ENCODE measurements around the gene PITX1. TPM values are rescaled to one million over a fixed set of nuclear protein-coding genes. Genes with fewer than 3 reads are reported as not detected.
"Not testable (repeated sequence)": the region's sequence is repeated elsewhere in the genome, so short reads cannot be mapped to it uniquely, and the experiment has no call there.

PITX1 gene
- not detected for polyA plus RNA-seq (ENCODE audit: insufficient read length)
- long read RNA-seq, donor 1 = 0 reads
- long read RNA-seq, donor 2 = 0 reads
- long read RNA-seq, donor 3 = 0 reads
- long read RNA-seq, donor 4 = 0 reads
- long read RNA-seq, donor 5 = 0 reads
- long read RNA-seq, donor 6 = 0 reads
- long read RNA-seq, donor 7 = 0 reads
- long read RNA-seq, donor 8 = 0 reads

DNA sequence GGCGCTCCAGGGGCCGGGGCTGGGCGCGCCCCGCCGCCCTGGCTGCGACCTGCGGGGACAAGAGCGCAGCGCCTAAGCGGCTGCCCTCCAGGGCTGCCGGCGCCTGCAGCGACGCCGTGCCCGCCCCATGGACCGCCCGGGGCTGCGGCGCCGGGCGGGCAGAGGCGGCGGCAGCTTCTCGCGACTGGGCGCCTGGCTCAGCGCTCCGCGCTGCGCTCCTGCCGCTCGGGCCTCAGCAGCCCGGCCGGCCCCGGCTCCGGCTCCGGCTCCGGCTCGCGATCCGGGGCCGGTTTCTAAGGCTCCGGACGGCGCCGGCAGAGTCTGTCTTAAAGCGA is at the start of gene PITX1:
Gene PITX1 (minus strand): TSS at position 328 of the 335 bp plus-strand sequence. CDS start 347 bp downstream, outside the sequence.
- DNase-seq = no peak

DNA sequence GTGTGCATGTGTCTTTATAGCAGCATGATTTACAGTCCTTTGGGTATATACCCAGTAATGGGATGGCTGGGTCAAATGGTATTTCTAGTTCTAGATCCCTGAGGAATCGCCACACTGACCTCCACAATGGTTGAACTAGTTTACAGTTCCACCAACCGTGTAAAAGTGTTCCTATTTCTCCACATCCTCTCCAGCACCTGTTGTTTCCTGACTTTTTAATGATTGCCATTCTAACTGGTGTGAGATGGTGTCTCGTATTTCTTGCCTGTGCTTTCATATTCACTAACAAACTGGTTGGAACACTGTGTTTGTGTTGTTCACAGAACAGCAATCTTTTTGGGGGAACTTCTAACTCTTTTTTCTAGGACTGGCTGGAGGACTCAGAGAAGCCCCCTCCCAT is 49.3 kb upstream of the PITX1 start:
- not testable (repeated sequence) for DNase-seq

DNA sequence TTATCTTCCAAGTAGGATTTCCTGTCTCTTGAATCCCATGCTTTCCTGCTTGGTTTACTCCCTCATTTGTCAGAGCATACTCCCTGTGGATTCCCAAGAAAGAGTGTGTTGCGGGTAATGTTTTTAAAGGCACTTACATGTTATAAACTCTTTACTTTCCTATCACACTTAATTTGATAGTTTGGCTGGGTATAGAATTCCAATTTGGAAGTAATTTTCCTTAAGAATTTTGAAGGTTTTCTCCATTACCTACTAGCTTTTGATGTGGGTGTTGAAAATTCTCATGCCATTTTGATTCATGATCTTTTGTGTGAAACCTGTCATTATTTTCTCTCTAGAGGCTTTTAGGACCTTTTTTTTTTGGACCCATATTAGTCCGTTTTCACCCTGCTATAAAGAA is 47.2 kb upstream of the PITX1 start:
- DNase-seq = no peak

DNA sequence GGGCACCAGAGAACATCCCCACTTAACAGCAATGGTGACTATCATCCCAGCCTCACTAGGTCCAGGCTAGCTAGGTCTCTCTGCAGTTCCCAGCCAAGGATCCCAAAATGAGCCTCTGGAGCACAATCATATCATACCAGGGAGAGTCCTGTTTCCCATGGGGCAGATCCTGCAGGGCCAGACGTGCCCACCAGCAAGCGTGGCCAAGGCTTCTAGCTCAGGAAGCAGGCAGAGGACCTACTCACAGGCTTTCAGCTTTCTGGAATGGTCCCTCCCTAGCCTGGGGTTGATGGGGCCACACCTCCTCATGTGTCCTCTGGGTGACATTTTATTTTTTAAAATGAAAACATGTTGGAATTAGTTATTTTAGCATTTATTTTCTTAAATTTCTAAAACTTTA is 45.7 kb upstream of the PITX1 start:
- no peak for DNase-seq

DNA sequence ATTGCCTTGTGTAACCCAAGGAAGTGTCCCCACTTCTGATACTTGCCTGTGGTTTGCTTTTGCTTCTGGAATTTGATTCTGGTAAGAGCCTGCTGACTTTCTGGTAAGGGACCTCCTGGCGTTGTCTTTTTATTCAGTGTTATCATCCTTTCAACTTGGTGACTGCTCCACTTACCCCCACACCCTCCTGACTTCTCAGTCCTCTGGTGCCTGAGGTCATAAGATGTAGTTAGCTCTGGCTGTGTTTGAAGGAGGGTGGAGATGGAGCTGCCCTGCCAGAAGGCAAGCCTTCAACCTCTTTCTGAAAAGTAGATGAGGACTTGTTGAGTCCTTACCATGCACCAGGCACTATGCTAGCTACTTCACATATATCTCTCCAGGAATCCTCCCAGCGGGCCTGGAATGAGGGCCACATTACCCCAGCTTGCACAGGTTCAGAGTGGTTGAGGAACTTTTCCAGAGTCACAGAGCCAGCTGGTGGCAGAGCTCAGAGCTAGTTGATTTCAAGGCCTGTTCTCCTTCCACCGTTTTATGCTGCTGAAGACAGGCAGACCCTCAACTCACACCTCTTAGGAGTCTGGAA is 45.2 kb upstream of the PITX1 start:
- no peak for DNase-seq

DNA sequence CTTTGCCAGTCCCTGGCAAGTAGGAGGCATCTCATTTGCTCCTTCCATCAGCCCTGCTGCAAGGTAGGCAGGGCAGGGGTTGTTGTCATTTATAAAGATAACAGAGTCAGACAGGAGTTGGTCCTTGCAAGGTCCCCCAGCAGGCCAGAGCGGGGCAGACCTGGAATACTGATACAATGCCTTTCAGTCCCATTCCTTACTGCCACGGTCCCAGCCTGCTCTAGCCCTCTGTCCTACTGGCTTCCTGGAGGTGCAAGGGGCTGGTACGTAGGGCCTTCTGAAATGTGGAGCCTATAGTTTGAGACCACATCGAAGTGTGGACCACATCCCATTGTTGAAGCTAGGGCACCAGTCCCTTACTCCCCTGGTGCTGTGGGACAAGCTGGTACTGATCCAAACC is 42.8 kb upstream of the PITX1 start:
- DNase-seq = no peak

DNA sequence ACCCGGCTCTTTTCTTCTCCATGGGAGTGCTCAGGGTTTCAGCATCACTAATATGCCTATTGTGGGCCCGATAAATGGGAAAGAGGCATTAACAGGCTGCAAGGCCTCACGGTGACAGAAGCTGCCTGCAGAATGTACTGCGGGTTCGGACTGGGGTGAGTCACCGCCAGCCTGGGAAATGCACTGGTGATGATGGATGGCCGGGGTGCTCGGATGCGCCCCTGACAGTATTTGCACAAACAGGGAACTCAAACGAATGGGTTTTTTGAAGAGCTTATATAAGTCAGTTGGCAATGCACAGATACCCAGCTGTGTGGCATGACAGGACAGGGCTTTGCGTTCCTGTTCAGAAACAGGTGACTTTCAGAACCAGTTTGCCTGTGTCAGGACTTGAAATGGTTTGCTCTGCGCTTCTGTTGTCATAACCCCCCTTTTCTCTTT is 42.0 kb upstream of the PITX1 start:
- DNase-seq = no peak

DNA sequence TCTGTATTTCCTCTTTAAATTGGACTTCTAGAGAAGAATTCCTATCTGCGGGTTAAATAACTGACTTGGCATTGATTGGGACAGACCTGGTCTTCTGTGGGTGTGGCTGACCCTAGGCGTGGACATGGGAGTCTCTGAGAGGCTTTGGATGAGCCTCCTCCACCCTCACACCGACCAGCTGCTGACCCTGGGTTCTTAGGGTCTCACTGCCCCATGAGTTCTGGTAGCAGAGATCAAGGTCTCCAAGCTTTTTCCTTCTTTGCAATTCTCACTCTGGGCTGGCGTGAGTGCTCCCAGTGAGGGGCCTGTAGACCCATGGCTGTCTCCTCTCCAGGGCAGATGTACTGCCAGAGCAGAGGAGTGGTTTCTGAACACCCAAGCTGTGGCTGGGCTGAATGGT is 41.6 kb upstream of the PITX1 start:
- DNase-seq = no peak

DNA sequence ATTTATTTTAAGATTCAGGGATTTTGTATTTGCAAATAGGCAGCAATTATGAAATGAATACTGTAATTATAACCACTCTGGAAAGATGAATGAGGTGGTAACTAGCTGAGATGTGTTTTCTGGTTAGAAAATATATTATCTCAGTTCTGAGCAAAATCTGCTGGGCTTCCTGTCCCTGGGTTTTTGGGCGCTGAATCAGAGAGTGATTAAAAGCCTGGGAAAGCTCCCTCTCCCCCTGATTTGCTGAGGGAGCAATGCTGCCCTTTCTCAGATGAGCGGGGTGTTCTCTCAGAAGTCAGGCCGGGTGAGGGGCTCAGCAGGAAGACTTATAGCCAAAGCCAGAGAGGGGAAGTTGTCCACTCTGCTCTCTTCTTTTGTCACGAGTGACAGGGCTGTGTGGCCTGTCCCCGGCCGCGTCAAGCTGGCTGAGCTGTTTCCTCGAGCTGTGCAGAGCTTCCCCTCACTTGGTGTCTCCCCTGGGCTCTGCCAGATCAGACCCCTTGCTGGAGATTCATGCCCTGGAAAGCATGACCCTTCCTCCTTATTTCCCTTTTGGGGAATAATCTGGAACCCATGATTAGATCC is 39.8 kb upstream of the PITX1 start:
- no peak for DNase-seq

DNA sequence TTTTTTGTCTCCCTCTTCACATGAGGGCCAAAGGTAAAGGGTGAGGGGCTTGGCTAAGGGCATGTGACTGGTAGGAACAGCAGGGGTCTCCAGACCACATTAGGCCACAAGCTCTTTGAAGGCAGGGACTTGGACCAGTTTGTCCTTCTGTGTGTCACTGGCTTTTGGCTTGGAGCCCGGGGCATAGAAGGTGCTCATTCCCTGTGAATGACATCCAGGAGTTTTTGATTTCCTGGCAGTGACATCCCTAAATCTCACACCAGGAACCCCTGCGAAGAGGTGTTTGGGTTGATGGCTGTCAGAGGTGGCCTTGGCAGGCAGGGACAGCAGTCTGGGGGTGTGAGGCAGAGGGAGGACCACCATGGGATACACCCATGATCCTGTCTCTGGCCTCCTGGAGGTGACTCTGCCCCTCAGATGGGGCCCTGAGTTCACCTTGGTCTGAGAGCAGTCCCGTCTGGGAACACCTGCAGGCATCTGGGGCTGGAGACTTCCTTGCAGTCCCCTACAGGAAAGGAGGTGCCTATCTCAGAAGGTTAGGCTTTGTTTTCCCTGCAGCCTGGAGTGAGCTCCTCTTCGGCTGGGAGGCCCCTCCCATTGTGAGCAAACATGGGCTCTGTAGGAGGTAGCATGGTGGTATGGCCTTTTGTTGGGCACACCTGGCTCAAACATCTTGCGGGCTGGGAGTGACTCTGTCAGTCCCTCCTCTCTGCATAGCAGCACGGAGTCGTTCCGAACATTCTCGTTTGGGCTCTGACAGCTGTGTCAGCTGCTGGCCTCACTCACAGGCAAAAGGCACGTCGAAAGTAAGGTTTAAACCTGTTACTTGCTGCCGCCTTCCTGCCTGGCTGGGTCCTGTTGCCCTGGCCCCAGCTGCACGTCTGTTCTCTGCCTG is 38.6 kb upstream of the PITX1 start:
- no peak for DNase-seq

DNA sequence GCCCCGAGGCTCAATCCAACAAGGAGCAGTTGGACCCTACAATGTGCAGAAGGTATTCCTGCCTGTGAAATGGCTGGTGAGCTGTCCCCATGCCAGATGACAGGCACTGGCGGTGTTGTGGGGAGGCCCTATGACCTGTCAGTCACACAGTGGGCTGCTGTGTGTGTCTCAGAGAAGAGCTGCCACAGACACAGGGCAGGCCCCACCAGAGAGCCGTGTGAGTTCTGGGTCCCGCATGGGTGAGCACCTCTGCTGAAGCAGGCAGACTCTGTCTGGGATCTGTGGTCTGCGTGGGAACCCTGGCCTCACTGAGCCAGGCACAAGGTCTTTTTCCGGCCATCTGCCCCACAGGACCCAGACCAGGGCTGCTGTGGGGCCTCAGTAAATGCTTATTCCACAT is 37.3 kb upstream of the PITX1 start:
- no peak for DNase-seq

DNA sequence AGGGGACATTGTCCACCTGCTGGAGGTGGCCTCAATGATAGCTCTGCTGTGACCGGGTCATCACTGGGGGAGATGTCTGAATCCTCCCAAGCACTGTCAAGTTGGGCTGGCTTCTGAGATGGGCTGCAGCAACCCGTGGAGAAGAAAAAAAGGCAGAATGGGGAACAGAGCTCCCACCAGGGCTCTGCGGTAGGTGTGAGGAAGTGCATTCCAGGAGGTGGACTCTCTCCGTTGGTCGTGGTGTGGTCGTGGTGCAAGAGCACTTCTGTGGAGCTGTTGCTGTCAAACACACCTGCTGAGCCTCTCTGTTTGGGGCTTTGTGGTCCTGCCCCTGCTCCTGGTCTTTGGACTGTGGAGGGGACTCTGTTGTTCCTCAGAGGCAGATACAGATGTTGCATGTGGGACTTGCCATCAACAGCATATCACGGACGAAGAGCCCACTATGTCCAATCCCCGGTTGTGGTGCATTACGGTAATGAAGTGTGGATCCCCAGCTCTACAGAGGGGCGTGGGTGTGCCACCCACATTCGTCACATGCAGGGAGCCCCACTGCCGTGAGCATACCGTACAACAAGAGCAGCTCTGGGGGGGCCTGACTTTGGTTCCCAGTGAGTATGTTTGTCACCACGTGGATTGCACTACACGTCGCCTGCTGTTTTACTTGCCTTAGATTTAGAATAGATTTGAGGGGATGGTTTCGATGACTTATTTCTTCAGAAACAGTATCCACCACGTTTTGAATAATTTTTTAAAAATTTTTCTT is 36.0 kb upstream of the PITX1 start:
- DNase-seq = no peak

DNA sequence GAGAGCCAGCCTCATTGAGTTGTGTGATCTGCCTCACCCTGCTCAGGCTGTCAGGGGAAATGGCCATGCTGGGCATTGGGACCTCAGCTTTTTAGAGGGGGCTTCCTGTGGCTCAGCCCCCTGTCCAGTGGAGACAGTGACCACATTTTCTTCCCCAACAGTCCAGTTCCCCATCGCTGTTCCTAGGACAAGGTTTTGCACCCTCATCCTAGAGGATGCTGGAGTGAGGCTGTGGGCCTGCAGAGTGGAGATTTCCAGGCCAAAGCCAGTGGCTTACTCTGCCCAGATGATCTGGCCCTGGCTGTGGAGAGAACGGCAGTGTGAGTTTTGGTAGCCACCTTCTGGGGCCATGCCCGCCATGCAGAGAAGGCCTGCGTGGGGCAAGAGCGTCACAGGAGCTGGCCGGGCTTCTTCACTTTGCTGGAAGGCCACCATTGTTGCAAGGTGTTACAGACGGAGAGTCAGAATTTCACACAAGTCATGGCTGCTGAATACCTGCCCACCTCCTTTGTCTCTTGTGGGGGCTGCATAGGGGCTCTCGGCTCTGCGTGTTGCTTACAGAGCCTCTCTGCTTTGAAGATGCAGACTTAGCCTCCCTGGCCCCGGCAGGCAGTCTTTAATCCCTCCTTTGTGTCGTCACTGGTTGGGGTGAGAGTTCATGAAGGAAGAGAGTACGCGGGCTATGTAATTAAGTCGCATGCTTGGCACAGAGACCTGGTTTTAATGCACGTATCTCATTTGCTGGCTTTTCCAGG is 35.2 kb upstream of the PITX1 start:
- no peak for DNase-seq

DNA sequence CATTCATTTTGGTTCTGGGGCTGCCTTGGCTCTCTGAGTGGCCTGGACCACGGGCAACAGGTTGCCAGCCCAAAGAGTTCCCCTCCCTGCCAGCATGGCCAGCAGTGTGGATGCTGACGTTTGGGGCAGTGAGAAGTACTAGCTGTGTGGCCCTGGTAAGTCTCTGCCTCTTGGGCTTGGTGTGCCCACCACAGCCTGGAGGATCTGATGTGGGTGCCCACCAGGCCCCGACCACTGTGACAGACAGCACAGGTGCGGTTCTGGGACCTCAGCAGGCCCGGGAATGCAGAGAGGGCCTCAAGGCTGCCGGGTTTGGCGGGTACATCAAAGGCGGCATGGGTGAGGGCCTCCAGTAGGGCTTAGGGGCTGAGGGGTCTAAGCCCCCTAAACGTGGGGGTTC is 33.6 kb upstream of the PITX1 start:
- no peak for DNase-seq

DNA sequence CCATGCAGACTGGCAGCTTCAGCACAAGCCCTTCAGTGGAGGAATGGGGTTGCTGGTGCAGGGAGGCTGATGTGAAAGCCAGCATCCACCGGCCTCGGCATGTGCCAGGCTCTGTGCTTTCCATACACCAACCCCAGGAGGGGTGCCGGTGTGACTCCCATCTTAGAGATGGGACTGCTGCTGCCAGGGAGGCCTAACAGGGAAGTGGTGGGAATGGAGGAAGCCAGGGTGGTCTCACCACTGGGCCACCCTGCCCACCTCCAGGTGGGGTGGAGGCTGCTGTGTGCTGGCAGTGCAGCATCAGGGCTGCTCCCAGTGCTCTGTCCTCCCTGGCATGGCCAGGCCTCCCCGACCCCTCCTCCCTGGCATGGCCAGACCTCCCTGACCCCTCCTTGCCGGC is 32.8 kb upstream of the PITX1 start:
- no peak for DNase-seq

DNA sequence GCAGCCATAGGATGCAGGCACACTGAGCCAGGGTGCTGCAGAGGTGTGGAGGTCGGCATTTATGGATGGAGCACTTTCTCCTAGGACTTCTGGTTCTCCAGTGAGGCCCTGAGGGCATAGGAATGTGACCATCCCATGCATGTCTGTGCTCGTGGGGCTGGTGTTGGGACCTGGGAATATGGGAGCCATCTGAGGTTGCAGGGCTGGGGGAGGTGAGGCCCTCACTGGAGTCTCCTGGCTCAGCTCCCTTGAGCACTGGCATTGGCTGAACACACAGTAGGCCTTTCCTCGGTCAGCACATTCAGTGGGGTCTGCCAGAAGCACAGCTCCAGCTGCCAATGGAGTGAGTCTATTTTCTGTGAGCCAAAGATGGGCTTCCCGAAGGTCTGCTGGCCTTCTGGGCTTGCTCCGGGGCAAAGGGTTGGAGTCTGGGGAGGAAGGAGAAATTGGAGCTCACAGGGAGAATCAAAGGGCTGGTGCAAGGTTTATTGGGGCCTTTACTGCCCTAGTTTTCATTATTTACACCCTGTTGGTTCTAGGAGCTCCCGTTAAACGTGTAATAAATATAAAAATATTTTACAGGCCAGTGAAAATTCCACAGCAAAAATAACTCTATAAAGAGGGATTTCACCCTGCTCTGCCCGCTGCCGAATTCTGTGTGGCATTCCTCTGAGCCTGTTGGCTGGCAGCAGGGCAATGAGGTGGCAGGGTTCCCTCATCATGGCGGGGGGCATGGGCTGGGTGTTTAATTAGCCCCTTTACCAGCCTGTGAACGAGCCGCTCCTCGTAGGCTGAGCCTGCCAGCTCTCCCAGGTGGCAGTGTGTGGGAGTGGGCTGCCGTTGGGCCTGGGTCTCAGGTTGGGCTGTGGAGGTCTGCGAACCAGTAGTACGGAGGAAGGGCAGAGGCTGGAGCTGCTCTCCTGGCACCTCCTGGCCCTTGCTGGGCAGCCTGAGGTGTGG is 31.6 kb upstream of the PITX1 start:
- DNase-seq = no peak

DNA sequence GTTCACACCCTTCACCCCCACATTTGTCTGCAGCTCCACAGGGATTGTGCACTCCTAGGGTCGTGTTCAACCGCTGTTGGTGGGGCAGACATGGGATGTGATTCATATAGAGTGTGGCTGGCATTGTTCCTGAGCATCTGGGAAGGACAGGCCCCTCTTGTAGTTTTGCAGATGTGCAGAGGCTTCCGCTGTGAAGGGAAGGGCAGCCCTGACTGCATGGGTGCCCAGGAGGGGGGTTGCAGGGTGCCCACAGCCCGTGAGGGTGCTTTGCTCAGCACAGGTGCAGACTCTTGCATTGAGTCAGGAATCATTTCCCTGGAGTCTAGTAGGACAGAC is 30.2 kb upstream of the PITX1 start:
- DNase-seq = no peak

DNA sequence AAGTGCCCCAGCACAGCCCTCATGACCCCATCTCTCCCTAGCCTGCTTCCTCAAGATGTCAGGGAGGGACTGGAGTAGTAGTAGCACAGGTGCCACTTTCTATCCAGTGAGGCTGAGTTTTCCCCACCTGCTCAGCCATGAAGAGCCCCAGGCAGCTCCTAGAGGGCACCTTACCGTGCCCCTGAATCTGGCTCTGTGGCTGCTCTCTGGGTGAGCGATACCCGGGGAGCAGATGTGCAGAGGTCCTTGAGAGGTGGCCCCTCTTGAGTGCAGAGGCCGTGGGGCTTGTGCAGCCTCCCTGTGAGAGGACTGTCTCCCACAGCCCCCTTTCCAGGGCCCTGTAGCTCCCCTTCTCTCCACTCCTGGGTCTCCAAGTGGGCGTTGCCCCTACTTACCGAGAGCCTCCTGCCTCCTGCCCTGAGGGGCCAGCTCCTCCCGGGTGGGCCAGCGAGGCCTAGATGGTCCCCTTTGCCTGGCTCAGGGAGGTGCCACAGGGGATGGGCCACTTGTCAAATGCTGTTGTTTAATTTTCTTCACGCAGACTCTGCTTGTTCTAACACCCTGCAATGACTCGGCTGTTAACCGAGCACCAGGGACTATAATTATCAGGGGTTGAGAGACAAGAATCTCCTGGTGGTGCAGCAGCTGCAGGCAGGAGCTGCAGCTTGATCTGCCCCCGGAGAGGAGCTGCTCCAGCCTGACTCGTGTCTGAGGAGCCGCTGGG is 29.6 kb upstream of the PITX1 start:
- DNase-seq = no peak

DNA sequence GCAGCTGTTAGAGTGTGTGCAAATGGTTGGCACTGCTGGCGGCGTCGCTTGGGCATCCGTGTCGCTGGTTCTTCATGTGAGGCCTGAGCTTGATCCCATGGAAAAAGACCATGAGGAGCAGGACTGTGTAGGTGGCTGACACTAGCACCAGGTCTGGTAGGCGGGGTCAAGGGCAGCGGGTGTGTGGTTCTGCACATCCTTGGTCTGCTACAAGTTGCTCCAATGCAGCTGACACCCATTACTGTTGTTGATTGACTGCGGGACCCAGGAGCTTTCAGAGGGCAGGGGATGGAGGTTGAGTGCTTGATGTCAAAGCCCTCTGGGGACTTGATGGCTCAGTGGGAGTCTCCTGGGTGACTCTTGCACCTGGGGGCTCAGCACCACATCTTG is 29.0 kb upstream of the PITX1 start:
- no peak for DNase-seq

All from left kidney (tissue), 8 donors.